ENCODE results near the gene DKK3.
A peak's percentile ranks its signal among the peaks of the same experiment; 100 is the strongest.

DKK3 gene

DNA sequence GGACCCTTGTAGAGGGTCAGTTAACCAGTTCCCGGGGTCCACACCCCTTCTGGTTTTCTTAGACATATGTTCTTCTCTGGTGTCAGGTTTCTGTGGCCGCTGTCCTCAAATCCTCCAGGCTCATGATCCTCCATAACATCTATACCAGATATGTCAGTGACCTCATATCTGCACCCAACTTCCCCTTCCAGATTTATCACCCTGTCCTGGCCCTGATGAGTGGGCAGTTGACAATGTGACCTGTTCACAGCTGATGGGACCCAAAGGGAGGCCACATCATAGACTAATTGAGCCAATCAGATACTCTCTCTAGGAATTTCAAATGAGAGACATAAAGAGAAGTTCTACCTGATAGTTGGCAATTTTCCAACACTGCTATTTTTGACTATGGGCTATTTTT, 5.1 kb downstream of the DKK3 start:
- no peak for DNase-seq

DNA sequence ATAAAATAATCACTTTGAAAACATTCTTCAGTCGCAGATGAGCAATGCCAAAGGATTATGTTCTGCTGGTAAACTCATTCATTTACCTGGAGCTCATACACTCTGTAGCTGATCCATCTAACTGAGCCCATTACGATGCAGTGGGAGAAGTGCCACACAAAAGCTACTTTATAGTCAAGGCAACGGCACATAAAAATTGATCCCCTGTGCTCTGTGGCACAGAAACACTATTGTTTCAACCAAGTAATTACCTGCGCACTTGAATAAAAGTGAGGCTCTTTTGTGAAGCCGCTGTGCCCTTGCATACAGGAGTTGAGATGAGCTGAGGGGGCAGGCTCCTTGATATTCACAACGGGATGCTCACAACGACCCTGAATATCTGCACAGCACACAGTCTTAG, 7.2 kb downstream of the DKK3 start:
- no peak for DNase-seq

DNA sequence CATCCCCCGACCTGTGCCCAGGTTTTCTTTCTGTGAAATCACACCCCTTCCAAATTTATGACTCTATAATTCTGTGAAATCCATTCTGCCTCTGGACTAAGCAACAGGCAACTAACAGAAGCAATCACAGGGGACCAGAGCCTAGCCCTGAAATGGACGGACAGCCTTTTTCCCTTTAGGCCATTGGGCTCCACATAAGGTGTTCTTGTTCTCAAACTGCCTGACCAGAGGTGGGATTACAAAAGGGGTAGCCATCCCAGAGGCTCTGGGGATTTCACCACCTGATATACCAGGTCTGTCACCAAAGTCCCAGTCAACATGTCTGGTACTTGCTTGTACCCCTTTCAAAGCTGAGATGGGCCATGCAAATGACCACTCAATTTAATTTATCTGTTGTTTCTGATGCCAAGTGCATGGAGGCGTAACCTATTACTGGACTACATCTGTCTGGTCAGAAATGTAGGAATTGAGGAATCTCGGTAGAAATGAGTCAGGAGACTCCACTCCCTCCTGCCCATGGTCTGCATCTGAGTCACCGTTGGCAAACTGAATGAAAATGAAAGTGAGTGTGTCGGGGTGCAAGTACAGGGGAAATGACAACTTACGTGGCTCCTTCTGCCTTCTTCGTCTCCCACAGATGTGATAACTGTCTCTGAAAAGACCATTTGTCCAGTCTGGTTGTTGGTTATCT, 10.2 kb downstream of the DKK3 start:
- DNase-seq: no peak

DNA sequence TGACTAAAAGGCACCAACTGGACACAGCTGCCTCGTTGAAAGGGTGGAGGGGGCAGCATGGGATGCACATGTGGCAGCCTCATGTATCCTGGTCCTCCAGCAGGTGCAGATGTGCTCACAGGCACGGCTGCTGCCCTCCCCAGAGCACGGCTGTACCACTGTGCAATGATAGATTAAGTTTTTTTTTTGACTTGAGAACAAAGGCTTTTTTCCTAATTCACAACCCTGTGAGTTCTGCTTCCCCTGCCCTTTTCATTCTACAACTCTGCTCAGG, 11.4 kb downstream of the DKK3 start:
- DNase-seq: no peak

DNA sequence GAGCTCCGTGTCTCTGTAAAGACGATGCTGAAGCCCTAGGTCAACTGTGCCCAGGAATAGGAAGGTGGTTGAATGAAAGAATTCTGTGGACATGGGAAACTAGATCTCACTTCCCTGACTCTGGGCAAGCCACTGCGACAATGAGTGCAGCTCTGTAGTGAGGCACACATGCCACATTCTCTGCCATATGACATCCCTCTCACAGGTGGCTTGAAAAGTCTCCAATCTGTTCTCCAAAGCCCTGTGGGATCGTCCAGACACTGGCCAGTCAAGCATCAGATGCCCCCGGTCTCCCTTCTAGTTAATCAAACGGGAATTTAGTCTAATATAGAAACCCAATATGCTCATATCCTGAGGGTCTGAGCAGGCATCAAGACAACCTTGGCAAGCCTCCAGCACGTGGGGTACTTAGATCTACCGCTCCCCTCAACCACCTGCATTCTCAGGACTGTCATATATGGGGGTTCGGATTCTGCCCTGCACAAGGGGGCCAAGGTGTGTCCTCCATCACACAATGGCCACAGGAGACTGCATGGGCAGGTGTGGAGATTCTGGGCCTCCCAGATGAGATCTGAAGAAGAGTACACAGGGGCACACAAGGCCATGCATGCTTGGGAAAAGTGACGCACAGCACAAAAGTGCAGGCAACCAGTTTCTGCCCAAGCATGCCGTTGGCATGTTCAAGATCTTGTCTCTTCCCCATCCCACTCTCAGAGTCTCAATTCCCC, 11.9 kb downstream of the DKK3 start:
- no peak for DNase-seq

DNA sequence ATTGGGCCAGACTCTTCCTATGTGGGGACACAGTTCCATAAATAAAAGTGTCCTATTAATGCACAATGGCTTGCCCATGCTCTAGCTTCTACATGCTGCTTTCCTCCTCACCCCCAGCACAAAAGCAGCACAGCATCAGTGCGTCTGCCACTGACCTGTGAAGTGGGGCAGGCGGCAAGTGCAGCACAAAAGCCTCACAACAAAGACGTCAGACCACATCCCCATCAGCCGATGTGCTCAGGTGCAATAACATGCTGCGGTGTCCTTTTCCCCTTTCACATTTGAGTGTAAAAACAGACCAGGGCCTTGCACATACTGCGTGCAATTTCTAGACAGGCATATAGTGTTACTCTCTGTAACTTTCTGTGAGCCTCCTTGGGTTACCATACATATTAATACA, 12.8 kb downstream of the DKK3 start:
- DNase-seq: no peak

DNA sequence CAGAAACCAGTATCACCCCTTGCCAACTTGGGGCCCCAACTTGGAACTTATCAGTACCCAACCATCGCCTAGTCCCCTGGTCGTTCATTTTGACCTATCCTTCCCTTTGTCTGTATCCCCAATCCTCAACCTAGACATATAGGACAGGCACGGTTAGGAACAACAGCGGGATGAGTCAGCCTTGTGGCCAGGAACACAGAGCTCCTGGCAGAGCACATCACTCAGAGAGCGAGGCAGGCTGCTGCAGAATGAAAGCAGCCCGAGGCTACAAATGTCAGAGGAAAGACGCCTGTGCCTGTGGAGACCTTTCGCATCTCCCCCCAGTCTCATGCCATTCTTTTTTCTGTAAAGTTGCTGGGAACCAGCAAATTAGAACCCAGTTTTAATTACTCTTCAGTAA, 14.6 kb downstream of the DKK3 start:
- DNase-seq: no peak

DNA sequence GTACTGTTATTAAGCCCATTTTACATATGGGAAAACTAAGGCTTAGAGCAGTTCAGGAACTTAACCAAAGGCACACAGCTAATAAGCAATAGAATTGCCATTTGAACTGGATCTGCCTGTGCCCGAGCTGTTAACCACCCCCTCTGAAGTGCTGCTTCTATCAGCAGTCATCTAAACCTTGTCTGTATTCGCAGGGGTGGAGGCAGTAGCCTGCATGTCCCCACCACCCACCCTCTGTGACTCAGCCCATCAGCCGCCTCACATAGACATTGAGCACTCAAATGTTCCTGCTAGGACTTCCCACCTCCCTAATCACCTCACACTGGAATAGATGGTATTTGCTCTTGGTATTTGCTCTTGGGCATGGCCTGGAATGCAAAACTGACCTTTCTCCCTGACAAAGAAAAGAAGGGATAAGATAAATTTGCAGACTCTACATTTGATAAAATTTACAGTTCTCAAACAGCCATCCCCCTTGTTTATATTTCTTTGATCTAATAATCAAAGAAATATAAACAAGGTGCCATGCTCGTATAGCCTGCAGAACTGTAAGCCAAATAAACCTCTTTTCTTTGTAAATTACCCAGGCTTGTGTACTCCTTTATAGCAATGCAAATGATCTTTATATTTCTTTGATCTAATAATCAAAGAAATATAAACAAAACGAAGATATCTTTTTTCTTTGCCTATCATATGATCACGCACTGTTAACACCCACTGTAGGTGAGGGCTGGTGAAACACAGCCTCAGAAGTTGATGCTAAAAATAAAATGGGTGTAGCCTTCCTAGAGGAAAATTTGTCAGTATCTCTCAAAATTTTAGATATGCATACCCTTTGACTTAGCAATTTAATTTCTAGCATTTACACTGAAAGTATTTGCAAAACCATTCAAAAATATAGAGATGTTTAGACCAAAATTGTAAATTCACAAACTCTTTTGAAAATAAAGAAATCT, 15.9 kb downstream of the DKK3 start:
- no peak for DNase-seq

DNA sequence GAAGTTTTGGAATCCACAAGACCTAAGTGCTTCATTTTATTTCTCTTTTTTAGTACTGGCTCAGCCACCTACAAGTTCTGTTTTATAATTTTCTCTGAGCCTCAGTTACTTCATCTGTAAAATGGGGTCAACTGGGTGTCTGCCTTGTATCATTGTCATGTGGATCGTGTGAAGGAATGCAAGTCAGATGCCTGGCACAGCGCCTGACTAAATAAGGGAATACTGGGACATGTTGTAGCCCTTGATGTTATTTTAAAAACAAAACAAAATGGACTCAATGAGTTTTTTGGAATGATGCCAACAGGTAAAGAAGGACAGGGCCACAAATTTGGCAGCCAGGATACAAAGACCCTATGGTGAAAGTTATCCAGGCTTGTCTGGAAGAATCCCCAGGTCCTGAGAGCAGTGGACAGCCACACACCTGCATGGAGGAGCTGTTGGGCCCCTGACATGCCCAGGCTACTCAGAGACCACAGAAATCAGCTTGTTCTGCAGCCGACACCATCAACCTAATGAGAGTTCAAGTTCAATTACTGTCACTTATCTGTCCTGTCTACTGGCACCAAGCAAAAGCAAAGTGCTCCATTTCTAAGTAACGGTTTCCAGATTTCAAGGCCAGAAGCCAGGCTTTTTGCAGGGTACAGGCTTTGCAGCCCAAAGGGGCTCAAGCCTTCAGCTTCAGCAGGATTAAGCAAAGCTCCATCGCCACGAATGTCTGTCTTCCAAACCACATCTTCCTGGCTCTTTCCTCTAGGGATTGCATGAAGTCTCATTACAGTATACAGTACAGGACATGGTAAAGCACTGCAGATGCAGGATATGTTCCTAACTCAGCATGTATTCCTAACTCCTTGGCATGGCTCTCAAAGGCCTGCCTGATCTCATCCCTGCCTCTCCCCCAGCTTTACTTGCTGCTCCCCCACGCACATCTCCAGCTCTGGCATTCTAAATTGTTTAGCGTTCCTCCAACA, 18.4 kb downstream of the DKK3 start:
- no peak for DNase-seq

DNA sequence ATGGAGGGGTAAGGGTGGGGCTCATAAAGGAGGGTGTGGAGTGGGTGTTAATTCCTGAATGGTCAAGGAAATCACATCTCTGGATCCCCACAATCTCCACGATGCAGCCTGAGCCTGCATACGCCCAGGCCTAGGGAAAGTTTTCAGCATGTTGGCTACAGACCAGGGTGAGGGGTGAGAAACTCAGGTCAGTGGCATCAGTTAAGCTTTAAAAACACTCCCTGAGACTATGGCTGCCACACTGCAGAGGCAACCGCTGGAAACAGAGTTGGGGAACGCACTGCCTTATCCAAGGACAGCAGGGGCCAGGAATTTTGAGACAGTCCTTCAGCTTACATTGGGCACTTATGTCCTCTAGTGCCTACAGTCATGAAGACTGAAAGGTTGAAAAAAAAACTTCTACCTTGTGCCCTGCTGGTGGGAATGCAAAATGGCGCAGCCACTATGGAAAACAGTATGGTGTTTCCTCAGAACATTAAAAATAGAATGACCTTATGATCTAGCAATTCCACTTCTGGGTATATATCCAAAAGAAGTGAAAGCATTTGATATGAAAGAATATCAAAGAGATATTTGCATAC, 19.7 kb downstream of the DKK3 start:
- no peak for DNase-seq

DNA sequence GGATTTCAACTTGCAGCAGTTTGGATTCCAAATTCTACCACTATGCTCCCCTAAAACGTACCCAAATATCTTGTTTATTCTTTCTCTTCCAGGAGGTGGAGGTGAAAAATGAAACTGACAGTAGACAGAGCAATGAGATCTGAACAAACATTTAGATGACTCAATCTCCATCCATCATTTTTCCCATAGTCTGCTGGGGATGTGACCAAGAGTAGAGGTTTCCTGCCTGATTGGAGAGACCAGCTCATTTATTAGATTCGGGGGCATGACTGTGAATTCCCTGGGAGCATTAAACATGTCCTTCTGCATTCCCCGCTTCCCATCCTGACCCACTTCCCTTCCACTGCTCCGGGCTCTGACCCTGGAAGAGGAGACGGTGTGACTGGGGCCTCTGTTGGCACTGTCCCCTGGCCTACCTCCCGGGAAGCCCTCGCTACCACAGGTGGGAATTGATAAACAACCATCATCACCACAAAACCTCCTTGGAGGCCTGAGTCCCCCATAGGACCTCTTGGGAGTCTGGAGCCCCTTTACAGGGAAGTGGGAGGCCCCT, 20.3 kb downstream of the DKK3 start:
- DNase-seq: no peak

DNA sequence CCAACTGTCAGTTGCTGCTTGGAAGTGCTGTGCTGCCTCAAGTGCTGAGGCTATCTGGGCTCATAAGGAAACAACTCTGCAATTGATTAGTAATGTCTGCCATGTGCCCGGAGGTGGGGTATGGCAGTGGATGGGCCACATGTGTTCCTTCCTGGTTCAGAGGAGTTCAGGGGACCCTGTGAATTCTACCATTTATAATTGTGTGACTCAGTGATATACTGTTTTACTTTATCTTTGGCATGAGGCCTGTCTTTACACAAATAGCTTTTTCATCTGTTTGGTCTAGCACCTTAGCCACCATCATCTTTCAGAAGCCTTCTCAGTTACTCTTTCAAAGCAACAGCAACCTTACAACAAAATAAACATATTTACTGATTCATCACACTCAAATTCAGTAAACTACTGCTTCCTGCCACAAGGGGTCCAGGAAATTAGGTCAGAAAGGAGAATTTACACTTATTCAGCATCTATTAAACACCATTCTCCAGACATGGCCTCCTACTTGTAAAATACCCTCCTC, 20.9 kb downstream of the DKK3 start:
- peak; percentile 14 for DNase-seq

DNA sequence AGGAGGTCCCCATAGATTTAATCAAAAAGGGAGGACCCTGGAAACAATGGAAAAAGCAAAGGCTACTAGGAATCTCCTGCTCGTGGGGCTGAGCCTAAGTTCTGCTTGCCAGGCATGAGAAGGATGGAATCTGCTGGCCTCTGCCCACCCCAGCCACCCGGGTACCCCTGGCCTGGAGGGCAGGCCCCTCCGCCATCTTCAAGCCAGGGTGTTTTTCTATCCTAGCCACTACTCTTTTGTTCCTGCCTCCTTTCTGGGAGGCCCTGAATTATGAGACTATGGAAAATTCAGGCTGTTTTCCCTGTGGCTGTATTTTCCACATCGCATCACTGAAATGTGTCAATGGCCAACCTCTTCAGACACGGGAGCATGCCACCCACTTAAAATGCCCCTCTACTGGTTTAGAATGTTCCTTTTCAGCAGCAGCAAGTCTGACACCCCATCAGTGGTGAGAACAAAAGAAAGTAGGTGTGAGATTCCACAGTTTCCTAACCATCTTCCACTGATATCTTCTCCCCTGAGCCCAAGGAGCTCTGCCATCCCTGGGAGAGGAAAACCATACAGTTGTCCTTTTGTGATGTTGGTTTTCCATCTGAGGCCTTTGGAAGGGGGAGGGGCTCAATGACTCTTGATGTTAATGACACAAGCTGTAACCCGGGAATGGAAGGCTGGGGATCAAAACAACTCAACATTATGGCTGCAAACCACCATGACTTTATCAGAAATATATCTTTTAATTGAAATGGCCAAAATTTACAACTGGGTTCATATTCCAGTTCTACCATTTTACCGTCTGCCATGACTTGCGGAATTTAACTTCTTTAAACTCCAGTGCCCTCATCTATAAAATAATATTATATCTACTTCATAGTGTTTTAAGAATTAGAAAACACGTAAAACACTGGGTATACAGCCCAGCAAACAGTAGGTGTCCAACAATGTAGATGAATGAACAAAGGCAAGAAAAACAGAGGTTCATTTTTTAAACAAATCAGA, 22.2 kb downstream of the DKK3 start:
- no peak for DNase-seq

DNA sequence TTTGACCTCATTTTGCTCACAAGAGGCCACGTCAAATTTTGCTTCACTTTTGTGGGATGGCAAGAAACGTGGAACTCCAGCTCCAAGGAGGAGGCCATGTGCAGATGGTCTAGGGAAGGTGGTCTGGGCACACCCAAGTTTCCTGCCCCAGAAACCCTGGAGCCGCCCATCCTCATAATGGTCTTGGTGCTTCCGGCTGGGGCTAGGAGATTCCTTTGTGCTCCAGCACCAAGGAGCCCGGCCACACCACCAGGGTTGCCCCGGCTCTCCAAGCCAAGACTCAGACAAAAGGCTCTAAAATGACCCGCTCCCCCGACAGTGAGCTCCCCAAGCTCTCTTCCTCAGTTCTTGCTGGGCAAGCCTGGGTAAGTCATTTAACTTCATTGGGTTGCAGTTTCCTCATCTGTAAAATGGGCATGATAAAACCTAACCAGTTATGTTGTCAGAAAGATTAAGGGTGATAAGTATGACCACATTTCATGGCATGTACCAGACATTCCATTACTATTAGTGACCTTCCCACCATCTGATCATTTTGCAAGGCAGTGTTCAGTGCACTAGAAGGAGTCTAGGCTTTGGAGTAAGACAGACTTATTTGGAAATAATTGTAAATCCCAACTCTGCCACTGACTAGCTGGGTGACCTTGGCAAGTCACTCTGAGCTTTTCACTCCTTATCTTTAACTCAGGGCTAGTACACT, 23.3 kb downstream of the DKK3 start:
- DNase-seq: no peak

DNA sequence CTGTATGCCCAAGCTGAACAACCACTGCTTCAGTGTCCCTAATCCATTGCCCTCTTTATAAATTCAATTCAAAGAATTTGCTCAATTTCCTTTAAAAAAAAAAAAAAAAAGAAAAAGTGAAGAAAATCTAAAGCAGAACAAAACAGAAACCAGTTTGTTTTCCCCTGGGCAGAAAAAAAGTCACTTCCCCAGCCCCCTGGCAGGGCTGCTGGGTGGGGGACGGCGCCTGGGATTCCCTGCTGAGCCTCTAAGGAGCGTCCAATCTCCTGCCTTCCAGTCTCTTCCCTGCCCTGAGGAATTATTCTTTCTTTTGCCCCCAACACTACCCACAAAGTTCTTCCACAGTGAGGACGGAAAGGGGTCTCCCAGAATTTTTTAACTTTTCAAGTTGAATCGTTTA, 23.9 kb downstream of the DKK3 start:
- no peak for DNase-seq

DNA sequence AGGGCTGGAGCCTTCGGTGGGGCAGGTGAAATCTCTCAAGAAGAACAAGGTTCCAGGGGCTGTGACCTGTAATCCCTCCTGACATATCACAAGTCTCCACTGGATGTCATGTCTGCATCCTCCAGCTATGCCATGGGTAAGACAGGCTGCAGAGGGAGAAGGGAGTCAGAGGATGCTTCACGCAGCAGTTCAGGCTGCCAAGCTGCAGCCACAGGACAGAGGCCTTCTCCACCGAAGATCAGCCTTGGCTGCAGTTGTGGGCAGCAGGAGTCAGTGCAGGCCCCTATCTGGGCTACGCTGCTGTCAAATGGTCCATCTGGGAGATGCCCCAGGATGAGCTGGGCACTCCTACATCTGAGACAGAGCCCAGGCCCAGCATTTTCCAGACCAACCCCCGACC, 25.0 kb downstream of the DKK3 start:
- DNase-seq: no peak

DNA sequence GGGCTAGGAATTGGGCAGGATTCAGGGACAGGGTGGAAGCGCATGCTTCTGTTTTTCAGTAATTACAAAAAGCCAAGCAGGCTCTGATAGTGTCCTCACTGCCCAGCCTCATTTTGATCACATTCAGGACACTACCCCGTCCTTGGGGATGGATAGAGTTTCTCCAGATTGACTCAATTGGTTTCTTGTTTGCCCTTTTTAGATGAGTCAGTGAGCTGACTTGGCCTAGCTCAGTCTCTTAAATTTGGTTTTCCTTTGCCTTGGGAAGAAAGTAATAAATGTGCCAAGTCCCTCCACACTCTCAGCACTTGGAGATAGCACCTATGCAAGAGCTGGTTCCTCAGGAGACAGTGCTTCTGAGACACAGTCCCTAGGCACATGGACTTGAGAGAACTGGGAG, 25.5 kb downstream of the DKK3 start:
- no peak for DNase-seq

DNA sequence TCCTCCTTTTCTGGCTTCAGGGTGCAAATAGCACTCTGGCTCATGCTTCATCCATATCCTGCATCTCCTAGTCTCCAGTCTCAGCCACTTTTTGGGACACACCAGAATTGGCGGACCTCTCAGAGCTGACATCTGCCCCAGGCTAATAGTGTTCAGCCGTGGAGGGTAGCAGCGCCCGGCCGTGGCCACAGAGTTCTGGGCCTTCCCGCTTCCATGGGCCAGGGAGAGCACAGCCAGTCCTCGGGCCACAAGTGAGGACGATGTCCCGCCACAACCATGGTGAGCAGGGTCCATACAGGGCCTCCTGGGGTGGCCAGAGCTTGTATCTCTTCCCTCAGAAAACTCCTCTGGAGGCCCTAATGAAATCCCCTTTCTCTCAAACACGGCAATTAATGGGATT, 26.0 kb downstream of the DKK3 start:
- DNase-seq: peak; percentile 33

DNA sequence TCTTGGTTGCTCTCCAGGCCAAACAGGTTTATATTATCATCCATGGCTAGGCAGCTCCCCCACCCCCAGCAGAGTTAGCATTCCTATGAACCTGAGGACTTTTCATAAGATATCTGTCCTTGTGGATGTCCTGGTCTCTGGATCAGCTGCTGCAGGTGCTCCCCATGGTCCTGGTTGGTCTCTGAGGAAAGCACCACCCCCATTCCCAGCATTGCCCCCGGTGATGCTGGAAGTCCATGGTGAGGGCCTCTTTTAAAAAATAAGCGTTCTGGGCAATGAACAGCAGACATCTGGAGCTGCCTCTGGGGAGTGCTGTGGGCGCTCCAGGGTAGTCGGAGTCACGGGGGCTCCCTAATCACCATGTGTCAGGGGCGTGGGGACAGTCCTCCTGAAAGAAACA, 26.6 kb downstream of the DKK3 start:
- DNase-seq: no peak

DNA sequence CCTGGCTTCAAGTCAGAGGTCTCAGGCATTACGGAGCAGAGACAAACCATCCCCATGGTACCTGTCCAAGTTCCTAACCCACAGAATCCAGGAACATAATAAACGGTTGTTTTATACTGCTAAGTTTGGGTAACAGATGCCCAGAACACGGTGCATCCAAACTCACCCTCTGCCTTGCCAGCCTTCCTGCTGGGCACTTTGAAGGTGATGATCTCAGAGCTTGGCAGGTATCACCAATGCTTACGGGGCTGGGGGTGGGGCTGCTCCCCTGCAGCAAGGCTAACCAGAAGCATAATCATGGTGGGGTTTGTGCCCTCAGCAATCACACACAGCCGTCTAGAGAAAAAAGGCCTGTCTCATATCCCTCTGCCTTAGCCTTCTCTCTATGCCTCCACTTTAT, 27.1 kb downstream of the DKK3 start:
- no peak for DNase-seq
